Epidermal melanocyte (primary cell): ENCODE measurements around the gene DPH6.
"Not testable (repeated sequence)": the region's sequence is repeated elsewhere in the genome, so short reads cannot be mapped to it uniquely, and the experiment has no call there.

ENCODE experiments used
- DNase-seq: peaks from one replicate; pipeline ENCODE4 v3.0.0; 2011; ENCODE audit warnings: low spot score; ENCODE audit not compliant: insufficient read length

DPH6 gene

GRCh38 chr15:35437157-35437556 is 108.8 kb downstream of the DPH6 start:
- no peak for DNase-seq

GRCh38 chr15:35436422-35436821 is 109.5 kb downstream of the DPH6 start:
- no peak for DNase-seq

GRCh38 chr15:35431281-35431680 is 114.7 kb downstream of the DPH6 start:
- DNase-seq: no peak

GRCh38 chr15:35430301-35430700 is 115.7 kb downstream of the DPH6 start:
- no peak for DNase-seq

GRCh38 chr15:35427496-35427895 is 118.5 kb downstream of the DPH6 start:
- no peak for DNase-seq

- DNase-seq: no peak
Observed at GRCh38 chr15:35427091-35427490, 118.9 kb downstream of the DPH6 start.

GRCh38 chr15:35410775-35411174 is 135.2 kb downstream of the DPH6 start:
- no peak for DNase-seq

- DNase-seq: no peak
Observed at GRCh38 chr15:35399901-35400300, 146.1 kb downstream of the DPH6 start.

GRCh38 chr15:35397027-35397426 is 148.9 kb downstream of the DPH6 start:
- DNase-seq: no peak

- DNase-seq: no peak
Observed at GRCh38 chr15:35394416-35394815, 151.5 kb downstream of the DPH6 start.

GRCh38 chr15:35393398-35393797 is 152.6 kb downstream of the DPH6 start:
- no peak for DNase-seq

GRCh38 chr15:35391408-35391984 is 154.5 kb downstream of the DPH6 start:
- DNase-seq: not testable (repeated sequence)

GRCh38 chr15:35383506-35383905 is 162.5 kb downstream of the DPH6 start:
- no peak for DNase-seq

GRCh38 chr15:35381328-35381727 is 164.6 kb downstream of the DPH6 start:
- no peak for DNase-seq

- no peak for DNase-seq
Observed at GRCh38 chr15:35379972-35380371, 166.0 kb downstream of the DPH6 start.

GRCh38 chr15:35378454-35378853 is 167.5 kb downstream of the DPH6 start:
- DNase-seq: not testable (repeated sequence)

GRCh38 chr15:35376707-35377106 is 169.3 kb downstream of the DPH6 start:
- DNase-seq: no peak

- no peak for DNase-seq
Observed at GRCh38 chr15:35374661-35375060, 171.3 kb downstream of the DPH6 start.

- DNase-seq: no peak
Observed at GRCh38 chr15:35362195-35362829, 183.7 kb downstream of the DPH6 start.

GRCh38 chr15:35358824-35359223 is 187.1 kb downstream of the DPH6 start:
- no peak for DNase-seq

GRCh38 chr15:35351059-35351458 is 194.9 kb downstream of the DPH6 start:
- no peak for DNase-seq

GRCh38 chr15:35349916-35350315 is 196.0 kb downstream of the DPH6 start:
- DNase-seq: no peak

- no peak for DNase-seq
Observed at GRCh38 chr15:35330916-35331315, 215.0 kb downstream of the DPH6 start.
